Ascending aorta (tissue), 2 donors: ENCODE data around the gene ABCC8. TPM values are rescaled to one million over a fixed set of nuclear protein-coding genes. Genes with fewer than 3 reads are reported as not detected.

Experiments
- DNase-seq, 2 donors: peaks; one replicate each; pipeline ENCODE4 v3.0.0-alpha.2; 2019; ENCODE audit warnings: low spot score in 2 of 2
- H3K27ac ChIP-seq, 2 donors: fragments of 200-600 bp; sonication (generic); one replicate each; pipeline ENCODE4 v1.5.1; 2016 to 2017; ENCODE audit warnings: mild to moderate bottlenecking in 1 of 2
- H3K27me3 ChIP-seq: fragments of 200-600 bp; sonication (generic); one replicate; pipeline ENCODE4 v1.5.1; 2017
- H3K36me3 ChIP-seq, 2 donors: fragments of 200-600 bp; sonication (generic); one replicate each; pipeline ENCODE4 v1.5.1; 2016
- H3K4me1 ChIP-seq, 2 donors: fragments of 200-600 bp; sonication (generic); one replicate each; pipeline ENCODE4 v1.5.1; 2016 to 2017; ENCODE audit warnings: mild to moderate bottlenecking in 1 of 2
- H3K4me3 ChIP-seq, 2 donors: fragments of 200-600 bp; sonication (generic); one replicate each; pipeline ENCODE4 v1.5.1; 2016 to 2017; ENCODE audit warnings: mild to moderate bottlenecking in 1 of 2
- H3K9me3 ChIP-seq, 2 donors: fragments of 200-600 bp; sonication (generic); one replicate each; pipeline ENCODE4 v1.5.1; 2016
- CTCF ChIP-seq, 3 experiments: fragments of 200-600 bp in 2 of 3; fragments of 450-650 bp in 1 of 3; sonication (generic) in 2 of 3; IDR thresholded peaks; one replicate each; pipeline ENCODE4 v1.5.1; 2016 to 2019; ENCODE audit warnings: antibody characterized with exemption in 3 of 3, mild to moderate bottlenecking in 1 of 3, moderate library complexity in 1 of 3
- intact Hi-C: fragments of 100-400 bp; cut with DNase I; formaldehyde crosslinking; loops from one replicate; pipeline ENCODE4 v1.15.1; 2023
- total RNA-seq: library from RNA; depleted of rRNA; stranded (reverse); fragments of >200 nt; gene quantifications from one replicate; pipeline ENCODE4 v1.1.0, GENCODE V29; 2016

Gene ABCC8
- total RNA-seq, 1 donor from 2014 or later: not detected

- Histone ChIP-seq H3K27ac (no peak overlapping the region), H3K36me3 (no peaks in the 10 kb centered on the region), H3K27me3 (no peaks in the 10 kb centered on the region), H3K9me3 (no peaks in the 10 kb centered on the region), H3K4me3 (no peak overlapping the region), H3K4me1 (no peaks in the 10 kb centered on the region)
- TF ChIP-seq CTCF (IDR thresholded peaks at IDR 0.05): no peak
- no peak for DNase-seq
- intact Hi-C loops: no loop called here
Measured at GRCh38 chr11:17423533-17424310, 52.9 kb downstream of the ABCC8 start.

- TF ChIP-seq CTCF (IDR thresholded peaks at IDR 0.05): no peak
- Histone ChIP-seq H3K27me3 (no peaks in the 10 kb centered on the region), H3K4me1 (no peaks in the 10 kb centered on the region), H3K36me3 (no peaks in the 10 kb centered on the region), H3K27ac (no peak overlapping the region), H3K9me3 (no peaks in the 10 kb centered on the region), H3K4me3 (no peak overlapping the region)
- no peak for DNase-seq
- intact Hi-C loops: no loop called here
Measured at GRCh38 chr11:17421781-17422180, 54.9 kb downstream of the ABCC8 start.

GRCh38 chr11:17418444-17419081, 58.1 kb downstream of the ABCC8 start:
- intact Hi-C loops: loop anchor here (5.0 kb wide), 1 partner anchor 59 kb away; the partner anchor contains the start of gene ABCC8
- Histone ChIP-seq H3K27ac (no peak overlapping the region), H3K4me3 (no peak overlapping the region), H3K9me3 (no peaks in the 10 kb centered on the region), H3K36me3 (no peaks in the 10 kb centered on the region), H3K27me3 (no peaks in the 10 kb centered on the region), H3K4me1 (no peaks in the 10 kb centered on the region)
- DNase-seq: no peak
- TF ChIP-seq CTCF (IDR thresholded peaks at IDR 0.05): no peak

GRCh38 chr11:17416492-17416891, 60.2 kb downstream of the ABCC8 start:
- H3K4me1 ChIP-seq: no peaks in the 10 kb centered on the region
- no peak overlapping the region for H3K27ac ChIP-seq
- DNase-seq: no peak
- no peaks in the 10 kb centered on the region for H3K27me3 ChIP-seq
- intact Hi-C loops: loop anchor here (5.0 kb wide), 1 partner anchor 61 kb away; the partner anchor contains the start of gene ABCC8
- no peaks in the 10 kb centered on the region for H3K36me3 ChIP-seq
- TF ChIP-seq CTCF (IDR thresholded peaks at IDR 0.05): no peak
- no peaks in the 10 kb centered on the region for H3K9me3 ChIP-seq
- no peak overlapping the region for H3K4me3 ChIP-seq

GRCh38 chr11:17415523-17416104, 61.0 kb downstream of the ABCC8 start:
- no peak for DNase-seq
- H3K27ac ChIP-seq: no peak overlapping the region
- H3K27me3 ChIP-seq: no peaks in the 10 kb centered on the region
- H3K4me1 ChIP-seq: no peaks in the 10 kb centered on the region
- no peak overlapping the region for H3K4me3 ChIP-seq
- TF ChIP-seq CTCF (IDR thresholded peaks at IDR 0.05): no peak
- H3K36me3 ChIP-seq: no peaks in the 10 kb centered on the region
- intact Hi-C loops: loop anchor here (5.0 kb wide), 1 partner anchor 62 kb away; the partner anchor contains the start of gene ABCC8
- H3K9me3 ChIP-seq: no peaks in the 10 kb centered on the region
